ENCODE results near the gene PDE9A. TPM values are rescaled to one million over a fixed set of nuclear protein-coding genes. Genes with fewer than 3 reads are reported as not detected.

The PDE9A gene
- total and polyA plus RNA-seq, 4 experiments from 2014 or later: 2.2 to 9.2 (median 5.3) TPM

DNA sequence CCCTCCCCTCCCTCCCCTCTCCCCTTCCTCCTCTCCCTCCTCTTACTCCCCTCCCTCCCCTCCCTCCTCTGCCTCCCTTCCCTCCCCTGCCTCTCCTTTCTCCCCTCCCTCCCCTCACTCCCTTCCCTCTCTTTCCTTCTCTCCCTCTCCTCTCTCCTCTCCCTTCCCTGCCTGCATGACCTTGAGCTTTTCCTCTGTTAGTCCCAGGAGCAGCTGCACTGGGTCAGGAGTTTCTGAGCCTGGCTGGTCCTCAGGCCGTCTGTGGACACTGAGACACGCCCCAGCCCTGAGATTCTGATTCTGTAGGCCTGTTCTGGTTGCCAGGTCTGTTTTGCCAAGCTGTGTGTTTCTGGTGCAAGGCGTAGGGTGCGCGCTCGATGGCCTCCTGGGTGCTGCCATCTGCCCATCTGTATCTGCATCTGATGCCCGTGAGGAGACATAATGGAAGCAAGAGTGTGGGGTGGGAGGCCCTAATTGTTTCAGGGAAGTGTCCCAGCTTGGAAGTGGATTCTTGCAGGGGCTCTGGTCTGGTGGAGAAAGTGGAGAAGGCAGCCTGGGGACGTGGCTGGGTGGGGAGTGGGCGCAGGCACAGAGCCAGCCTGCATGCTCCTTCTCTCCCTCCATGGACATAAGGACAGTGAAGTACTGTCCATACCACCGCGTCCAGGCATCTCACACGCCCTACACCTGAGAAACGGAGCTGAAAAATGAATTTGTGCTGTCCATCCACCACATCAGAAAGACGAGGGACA is 128.7 kb downstream of the PDE9A start:
- Mint-ChIP-seq H3K27me3 (no peaks in the 10 kb centered on the region), H3K9me3 (no peaks in the 10 kb centered on the region), H3K27ac (peak overlapping the region; percentile 46 to 98 (median 91)), H3K4me1 (peaks cover 30 to 57% (median 41%) of the 10 kb centered on the region in 4 donors), H3K36me3 (no peaks in the 10 kb centered on the region), H3K4me3 (peak overlapping the region in 5 of 8 donors; percentile 13 to 93 (median 50))
- ChIA-PET POLR2A (ENCODE audit: partially characterized antibody) (interaction anchor here (1.2 to 3.9 kb wide), 3 partner anchors 35 to 98 kb away, joined by 3 to 35 read pairs (median 3); no protein-coding TSS in a partner anchor), CTCF (ENCODE audit: partially characterized antibody) (interaction anchor here (1.7 kb wide), 1 partner anchor 35 kb away, joined by 3 read pairs; no protein-coding TSS in a partner anchor)
- intact Hi-C loops (cut with micrococcal nuclease): loop anchor here (2.0 kb wide), 1 partner anchor 97 kb away; no protein-coding TSS in a partner anchor
- Histone ChIP-seq H3K27ac (ENCODE audit: low read depth, low read length) (no peak overlapping the region), H3K4me1 (ENCODE audit: insufficient read depth, low read length) (peaks cover 43% of the 10 kb centered on the region), H3K36me3 (ENCODE audit: insufficient read depth, low read length) (no peaks in the 10 kb centered on the region), H3K4me3 (ENCODE audit: low read length in 2 of 2) (no peak overlapping the region), H3K9me3 (ENCODE audit: control insufficient read depth in 1 of 2, low read length in 2 of 2) (no peaks in the 10 kb centered on the region), H3K27me3 (ENCODE audit: insufficient read depth, low read length) (no peaks in the 10 kb centered on the region)
- DNase-seq: no peak

DNA sequence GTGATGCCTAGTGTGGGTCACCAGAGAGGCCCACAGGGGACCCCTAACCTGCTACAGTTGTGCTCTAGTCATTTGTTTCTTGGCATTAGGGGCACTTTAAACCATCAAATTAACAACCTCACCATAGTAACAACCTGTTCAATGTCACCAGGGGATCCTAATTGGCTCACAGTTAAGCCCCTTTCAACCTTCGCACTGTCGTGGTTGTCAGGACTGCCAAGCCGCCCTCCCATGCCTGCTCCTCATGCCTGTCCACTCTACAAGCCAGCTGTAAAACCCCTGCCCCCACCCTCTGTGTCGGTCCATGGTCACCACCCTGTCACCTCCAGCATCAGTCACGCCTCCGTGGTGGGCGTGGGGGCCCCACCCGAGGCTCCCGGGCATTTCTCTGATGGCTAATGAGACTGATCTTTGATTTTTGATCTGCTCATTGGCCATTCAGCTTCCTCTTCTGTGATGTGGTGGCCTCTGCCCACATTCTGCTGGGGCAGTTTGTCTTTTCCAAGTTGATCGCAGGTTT is 129.4 kb downstream of the PDE9A start:
- Mint-ChIP-seq H3K4me3 (peak overlapping the region in 7 of 8 donors; percentile 29 to 93 (median 51)), H3K27me3 (no peaks in the 10 kb centered on the region), H3K4me1 (peaks cover 30 to 57% (median 41%) of the 10 kb centered on the region in 4 donors), H3K9me3 (no peaks in the 10 kb centered on the region), H3K27ac (peak overlapping the region; percentile 69 to 98 (median 97)), H3K36me3 (no peaks in the 10 kb centered on the region)
- Histone ChIP-seq H3K27ac (ENCODE audit: low read depth, low read length) (no peak overlapping the region), H3K4me1 (ENCODE audit: insufficient read depth, low read length) (peaks cover 43% of the 10 kb centered on the region), H3K27me3 (ENCODE audit: insufficient read depth, low read length) (no peaks in the 10 kb centered on the region), H3K4me3 (ENCODE audit: low read length in 2 of 2) (no peak overlapping the region), H3K9me3 (ENCODE audit: control insufficient read depth in 1 of 2, low read length in 2 of 2) (no peaks in the 10 kb centered on the region), H3K36me3 (ENCODE audit: insufficient read depth, low read length) (no peaks in the 10 kb centered on the region)
- no peak for DNase-seq
- intact Hi-C loops (cut with micrococcal nuclease): loop anchor here (2.0 kb wide), 1 partner anchor 98 kb away; no protein-coding TSS in a partner anchor
- CTCF ChIA-PET (ENCODE audit: partially characterized antibody): interaction anchor here (1.7 kb wide), 1 partner anchor 35 kb away, joined by 3 read pairs; no protein-coding TSS in a partner anchor
- POLR2A ChIA-PET (ENCODE audit: partially characterized antibody): interaction anchor here (1.2 to 3.9 kb wide), 5 partner anchors 36 to 166 kb away, joined by 3 to 35 read pairs (median 5); no protein-coding TSS in a partner anchor

DNA sequence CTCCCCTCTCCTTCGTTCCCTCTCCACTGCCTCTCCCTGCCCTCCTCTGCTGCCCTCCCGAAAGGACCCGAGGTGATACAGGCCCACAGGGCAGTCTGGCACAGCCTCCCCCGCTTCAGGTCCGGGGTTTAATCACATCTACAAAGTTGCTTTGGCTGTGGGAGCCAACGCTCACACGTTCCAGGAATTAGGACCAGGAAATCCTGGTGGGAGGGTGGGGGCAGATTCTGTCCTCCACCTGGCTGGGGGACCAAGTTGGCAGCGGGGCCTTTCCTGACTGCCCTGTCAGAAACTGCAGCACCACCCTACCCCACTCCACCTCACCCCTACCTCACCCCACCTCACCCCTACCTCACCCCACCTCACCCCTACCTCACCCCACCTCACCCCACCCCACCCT is 130.9 kb downstream of the PDE9A start:
- Mint-ChIP-seq H3K9me3 (no peaks in the 10 kb centered on the region), H3K4me1 (peaks cover 30 to 57% (median 42%) of the 10 kb centered on the region in 4 donors), H3K27me3 (no peaks in the 10 kb centered on the region), H3K36me3 (no peaks in the 10 kb centered on the region), H3K27ac (peak overlapping the region; percentile 91 to 99 (median 98)), H3K4me3 (peak overlapping the region; percentile 76 to 93 (median 86))
- H3K36me3 ChIP-seq (ENCODE audit: insufficient read depth, low read length): no peaks in the 10 kb centered on the region
- intact Hi-C loops (cut with micrococcal nuclease): no loop called here
- H3K4me3 ChIP-seq (ENCODE audit: low read length in 2 of 2): peak overlapping the region; percentile 29 to 58
- ChIA-PET POLR2A (ENCODE audit: partially characterized antibody) (interaction anchor here (0.9 to 3.9 kb wide), 8 partner anchors 9 to 130 kb away, joined by 3 to 35 read pairs (median 8); no protein-coding TSS in a partner anchor), CTCF (ENCODE audit: partially characterized antibody) (interaction anchor here (1.2 kb wide), 1 partner anchor 37 kb away, joined by 3 read pairs; no protein-coding TSS in a partner anchor)
- H3K27ac ChIP-seq (ENCODE audit: low read depth, low read length): peak overlapping the region; percentile 79
- no peaks in the 10 kb centered on the region for H3K27me3 ChIP-seq (ENCODE audit: insufficient read depth, low read length)
- peaks cover 43% of the 10 kb centered on the region for H3K4me1 ChIP-seq (ENCODE audit: insufficient read depth, low read length)
- H3K9me3 ChIP-seq (ENCODE audit: control insufficient read depth in 1 of 2, low read length in 2 of 2): no peaks in the 10 kb centered on the region
- no peak for DNase-seq

DNA sequence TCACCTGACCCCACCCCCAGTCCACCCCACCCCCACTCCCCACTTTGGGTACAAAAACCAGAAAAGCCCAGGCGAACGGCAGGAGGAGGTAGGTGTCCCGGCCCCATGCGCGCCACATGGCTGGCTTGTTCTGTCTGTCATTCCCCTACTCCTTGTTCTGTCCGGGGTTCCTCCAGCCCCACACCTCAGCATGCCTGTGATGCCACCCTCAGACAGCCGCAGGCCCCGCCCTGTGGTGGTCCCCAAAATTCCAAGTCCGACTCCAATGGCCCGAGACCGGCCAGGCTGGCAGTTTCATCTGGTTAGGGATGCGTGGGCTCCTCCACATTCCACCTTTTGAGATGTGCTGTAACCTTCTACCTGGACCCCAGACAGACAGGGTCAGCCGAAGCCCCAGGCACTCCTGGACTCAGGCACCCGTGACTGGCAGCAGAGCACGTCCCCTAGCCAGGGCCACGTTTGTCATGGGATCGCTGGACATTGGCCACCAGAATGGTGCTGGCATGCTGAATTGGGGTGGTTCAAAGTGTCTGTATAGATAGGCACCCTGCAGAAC is 131.6 kb downstream of the PDE9A start:
- H3K27me3 Mint-ChIP-seq: no peaks in the 10 kb centered on the region
- peaks cover 30 to 57% (median 42%) of the 10 kb centered on the region in 4 donors for H3K4me1 Mint-ChIP-seq
- H3K4me1 ChIP-seq (ENCODE audit: insufficient read depth, low read length): peaks cover 43% of the 10 kb centered on the region
- ChIA-PET CTCF (ENCODE audit: partially characterized antibody) (no interaction called here), POLR2A (ENCODE audit: partially characterized antibody) (no interaction called here)
- no peaks in the 10 kb centered on the region for H3K27me3 ChIP-seq (ENCODE audit: insufficient read depth, low read length)
- peak overlapping the region; percentile 20 for H3K27ac ChIP-seq (ENCODE audit: low read depth, low read length)
- no peaks in the 10 kb centered on the region for H3K36me3 ChIP-seq (ENCODE audit: insufficient read depth, low read length)
- no peak overlapping the region for H3K4me3 ChIP-seq (ENCODE audit: low read length in 2 of 2)
- peak overlapping the region; percentile 69 to 94 (median 89) for H3K27ac Mint-ChIP-seq
- H3K9me3 ChIP-seq (ENCODE audit: control insufficient read depth in 1 of 2, low read length in 2 of 2): no peaks in the 10 kb centered on the region
- intact Hi-C loops (cut with micrococcal nuclease): no loop called here
- H3K9me3 Mint-ChIP-seq: no peaks in the 10 kb centered on the region
- H3K4me3 Mint-ChIP-seq: peak overlapping the region in 6 of 8 donors; percentile 35 to 76 (median 56)
- no peak for DNase-seq
- H3K36me3 Mint-ChIP-seq: no peaks in the 10 kb centered on the region

DNA sequence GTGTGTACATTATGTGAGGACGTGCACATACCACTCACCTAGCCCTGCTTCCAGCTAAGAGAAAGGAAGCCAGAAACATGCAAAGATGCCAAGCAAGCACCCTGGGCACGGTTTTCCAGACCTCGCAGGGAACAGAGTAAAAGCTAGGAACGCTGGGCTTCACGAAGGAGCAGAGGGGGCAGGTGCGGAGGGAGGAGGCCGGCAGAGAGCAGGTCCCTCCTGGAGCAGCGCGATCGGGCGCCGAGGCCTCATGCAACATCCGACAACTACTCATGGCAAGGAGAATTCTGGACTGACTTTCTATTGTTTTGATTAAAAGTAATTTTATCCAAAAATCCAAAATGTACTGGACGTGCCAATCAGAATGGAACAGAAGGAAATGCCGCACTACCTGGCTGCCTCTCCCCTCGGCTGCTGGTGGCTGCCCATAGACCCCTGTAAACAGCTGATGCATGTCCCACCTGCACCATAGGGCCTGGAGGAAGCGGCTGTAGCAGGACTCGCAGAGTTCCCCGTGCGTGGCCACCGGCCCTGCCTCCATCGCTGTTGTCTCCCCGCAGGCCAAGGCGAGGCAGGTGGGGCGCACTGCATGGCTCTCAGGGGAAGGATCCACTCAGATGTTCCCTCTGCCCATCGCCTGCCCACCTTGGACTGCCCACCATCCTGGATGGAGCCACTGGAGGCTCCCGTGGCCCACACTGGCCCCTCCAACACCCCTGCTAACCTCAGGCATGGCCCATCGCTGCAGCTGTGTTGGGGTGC is 132.4 kb downstream of the PDE9A start:
- peaks cover 43% of the 10 kb centered on the region for H3K4me1 ChIP-seq (ENCODE audit: insufficient read depth, low read length)
- no peak overlapping the region for H3K4me3 ChIP-seq (ENCODE audit: low read length in 2 of 2)
- no peaks in the 10 kb centered on the region for H3K27me3 ChIP-seq (ENCODE audit: insufficient read depth, low read length)
- Mint-ChIP-seq H3K36me3 (no peaks in the 10 kb centered on the region), H3K27me3 (no peaks in the 10 kb centered on the region), H3K4me3 (peak overlapping the region in 1 of 8 donors; percentile 76), H3K9me3 (no peaks in the 10 kb centered on the region), H3K27ac (peak overlapping the region; percentile 8 to 90 (median 88)), H3K4me1 (peaks cover 26 to 52% (median 39%) of the 10 kb centered on the region in 4 donors)
- ChIA-PET POLR2A (ENCODE audit: partially characterized antibody) (interaction anchor here (0.6 kb wide), 1 partner anchor 10 kb away, joined by 3 read pairs; no protein-coding TSS in a partner anchor), CTCF (ENCODE audit: partially characterized antibody) (no interaction called here)
- no peaks in the 10 kb centered on the region for H3K36me3 ChIP-seq (ENCODE audit: insufficient read depth, low read length)
- H3K9me3 ChIP-seq (ENCODE audit: control insufficient read depth in 1 of 2, low read length in 2 of 2): no peaks in the 10 kb centered on the region
- intact Hi-C loops (cut with micrococcal nuclease): no loop called here
- no peak overlapping the region for H3K27ac ChIP-seq (ENCODE audit: low read depth, low read length)
- no peak for DNase-seq

DNA sequence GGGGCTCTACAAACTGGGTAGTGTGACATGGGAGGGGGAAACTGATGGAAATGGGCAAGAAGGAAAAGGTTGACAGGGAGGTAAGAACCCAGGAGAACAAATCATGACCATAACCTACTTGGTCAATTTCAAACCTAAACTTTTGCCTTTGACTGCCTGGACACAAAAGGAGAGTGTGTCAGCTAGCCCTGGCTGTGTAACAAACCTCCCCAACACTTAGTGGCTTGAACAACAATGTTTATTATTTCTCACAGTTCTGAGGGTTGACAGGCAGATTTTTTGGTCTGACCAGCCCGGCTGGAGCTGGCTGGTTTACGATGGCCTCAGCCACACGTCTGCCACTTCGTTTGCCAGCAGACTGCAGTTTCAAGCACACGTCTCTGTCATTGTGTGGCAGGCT is 133.5 kb downstream of the PDE9A start:
- Histone ChIP-seq H3K9me3 (ENCODE audit: control insufficient read depth in 1 of 2, low read length in 2 of 2) (no peaks in the 10 kb centered on the region), H3K27me3 (ENCODE audit: insufficient read depth, low read length) (no peaks in the 10 kb centered on the region), H3K36me3 (ENCODE audit: insufficient read depth, low read length) (no peaks in the 10 kb centered on the region), H3K4me3 (ENCODE audit: low read length in 2 of 2) (no peak overlapping the region), H3K4me1 (ENCODE audit: insufficient read depth, low read length) (peaks cover 33% of the 10 kb centered on the region), H3K27ac (ENCODE audit: low read depth, low read length) (no peak overlapping the region)
- Mint-ChIP-seq H3K9me3 (no peaks in the 10 kb centered on the region), H3K36me3 (no peaks in the 10 kb centered on the region), H3K27me3 (no peaks in the 10 kb centered on the region), H3K4me3 (no peak overlapping the region), H3K4me1 (peaks cover 19 to 41% (median 31%) of the 10 kb centered on the region in 4 donors), H3K27ac (peak overlapping the region in 5 of 7 donors; percentile 23 to 89 (median 77))
- ChIA-PET POLR2A (ENCODE audit: partially characterized antibody) (no interaction called here), CTCF (ENCODE audit: partially characterized antibody) (no interaction called here)
- intact Hi-C loops (cut with micrococcal nuclease): no loop called here
- DNase-seq: no peak
